OCI-LY7 (cell line): ENCODE measurements around the gene MYO1B. TPM values are rescaled to one million over a fixed set of nuclear protein-coding genes. Genes with fewer than 3 reads are reported as not detected.

Experiments used
- BruUV-seq: library from RNA; stranded (reverse); fragments of 400-500 nt; replicated peaks from 2 replicates; lab custom pipeline; 2021; lab: Mats Ljungman, UMichigan
- CTCF ChIA-PET: fragments of 300-600 bp; sonication (Branson Sonifier 250); formaldehyde crosslinking; loops from one replicate; lab custom pipeline; 2022; ENCODE audit warnings: antibody characterized with exemption; ENCODE audit not compliant: unreplicated experiment; lab: Charles Lee
- POLR2A ChIA-PET: fragments of 300-600 bp; sonication (Branson Sonifier 250); formaldehyde crosslinking; loops from one replicate; lab custom pipeline; 2022; ENCODE audit warnings: antibody characterized with exemption; lab: Charles Lee
- DNase-seq: peaks from one replicate; pipeline ENCODE4 v3.0.0-alpha.2; 2015; ENCODE audit warnings: low spot score
- H2AFZ ChIP-seq: fragments of 200-600 bp; sonication (generic), shearing (Covaris generic); 2 replicates; pipeline ENCODE4 v1.6.1; 2014; ENCODE audit warnings: mild to moderate bottlenecking, antibody characterized with exemption, low read length, moderate library complexity
- H3K27ac ChIP-seq: fragments of 200-600 bp; sonication (generic); 2 replicates; pipeline ENCODE4 v1.5.1; 2014; ENCODE audit warnings: mixed run types, low read depth, mild to moderate bottlenecking, moderate library complexity, low read length, inconsistent platforms; ENCODE audit not compliant: poor library complexity, severe bottlenecking
- H3K36me3 ChIP-seq: fragments of 200-600 bp; sonication (generic); 2 replicates; pipeline ENCODE4 v1.6.1; 2014; ENCODE audit warnings: mild to moderate bottlenecking, antibody characterized with exemption, low read length, moderate library complexity, mixed read lengths; ENCODE audit not compliant: insufficient read depth
- H3K4me1 ChIP-seq: fragments of 200-600 bp; sonication (generic); 2 replicates; pipeline ENCODE4 v1.5.1; 2014; ENCODE audit warnings: mild to moderate bottlenecking, low read length; ENCODE audit not compliant: insufficient read depth, poor library complexity, severe bottlenecking
- H3K4me2 ChIP-seq: fragments of 200-600 bp; sonication (generic); 2 replicates; pipeline ENCODE4 v1.6.1; 2014; ENCODE audit warnings: mild to moderate bottlenecking, low read length
- H3K4me3 ChIP-seq: fragments of 200-600 bp; sonication (generic); 2 replicates; pipeline ENCODE4 v1.5.1; 2014; ENCODE audit warnings: mild to moderate bottlenecking, low read depth, low read length; ENCODE audit not compliant: poor library complexity, severe bottlenecking
- H3K79me2 ChIP-seq: fragments of 200-600 bp; sonication (generic); 2 replicates; pipeline ENCODE4 v1.6.1; 2016; ENCODE audit warnings: low read depth, mild to moderate bottlenecking, low read length, moderate library complexity, mixed read lengths; ENCODE audit not compliant: insufficient read depth
- H3K9me2 ChIP-seq: fragments of 200-600 bp; sonication (generic); 2 replicates; pipeline ENCODE4 v1.6.1; 2016; ENCODE audit warnings: mild to moderate bottlenecking, low read length, mixed read lengths; ENCODE audit not compliant: insufficient read depth
- H3K9me3 ChIP-seq: fragments of 200-600 bp; sonication (generic); 2 replicates; pipeline ENCODE4 v1.6.1; 2014; ENCODE audit warnings: mild to moderate bottlenecking, mixed run types, low read length, mixed read lengths
- H4K20me1 ChIP-seq: fragments of 200-600 bp; sonication (generic); 2 replicates; pipeline ENCODE4 v1.6.1; 2014; ENCODE audit warnings: mild to moderate bottlenecking, antibody characterized with exemption, low read length, moderate library complexity, mixed read lengths; ENCODE audit not compliant: insufficient read depth
- EZH2phosphoT487 ChIP-seq: fragments of 200-600 bp; sonication (generic); IDR thresholded peaks from 2 replicates; pipeline ENCODE4 v1.6.1; 2018; ENCODE audit warnings: low read depth, borderline replicate concordance, mild to moderate bottlenecking, mixed run types, antibody characterized with exemption, low read length, moderate library complexity, mixed read lengths
- intact Hi-C: fragments of 100-400 bp; cut with micrococcal nuclease; formaldehyde crosslinking; loops from one replicate; pipeline ENCODE4 v1.10.0; 2022; ENCODE audit not compliant: unreplicated experiment
- total RNA-seq, 2 experiments: library from RNA; depleted of rRNA in 1 of 2; stranded (reverse); fragments of >200 nt in 1 of 2; shearing (Covaris generic) in 1 of 2; gene quantifications; 2 replicates each; pipeline ENCODE4 v1.2.3, GENCODE V29; 2014 to 2022
- TF ChIP-seq, protein P1 (sequence below): fragments of 200-600 bp; sonication (generic); conservative IDR thresholded peaks from 2 replicates; pipeline ENCODE4 v1.5.1; 2014; ENCODE audit warnings: mild to moderate bottlenecking, antibody characterized with exemption, low read length, moderate library complexity, mixed read lengths

Gene MYO1B
- total RNA-seq, 2 experiments from 2014 or later = not detected

DNA sequence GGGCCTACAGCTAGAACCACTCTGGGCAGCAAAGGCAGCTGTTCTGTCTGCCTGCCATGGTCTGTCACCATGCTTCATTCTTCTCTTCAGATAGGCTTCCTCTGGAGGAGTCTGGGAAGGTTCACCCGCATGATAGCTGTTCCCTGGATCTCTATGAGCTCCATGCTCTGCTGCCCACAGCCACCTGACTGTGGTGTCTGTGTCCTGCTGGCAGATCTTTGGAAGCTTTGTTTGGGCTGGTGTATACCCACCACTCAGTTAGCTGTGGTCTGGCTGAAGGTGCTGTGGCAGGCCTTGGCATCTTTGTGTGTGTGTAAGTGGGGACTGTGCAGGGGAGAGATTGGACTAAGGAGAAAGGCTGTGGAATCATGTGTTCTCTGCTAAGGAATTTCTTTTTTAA is 23.4 kb downstream of the MYO1B start:
- POLR2A ChIA-PET = no interaction called here
- DNase-seq = no peak
- intact Hi-C loops = no loop called here
- H4K20me1 ChIP-seq = no peaks in the 10 kb centered on the region
- H3K4me1 ChIP-seq = no peaks in the 10 kb centered on the region
- no peaks in the 10 kb centered on the region for H3K9me2 ChIP-seq
- no peak overlapping the region for H3K4me3 ChIP-seq
- no peak overlapping the region for H3K4me2 ChIP-seq
- H3K9me3 ChIP-seq = no peaks in the 10 kb centered on the region
- no peaks in the 10 kb centered on the region for H3K79me2 ChIP-seq
- H2AFZ ChIP-seq = no peak overlapping the region
- no peaks in the 10 kb centered on the region for H3K36me3 ChIP-seq
- CTCF ChIA-PET = no interaction called here
- TF ChIP-seq, protein P1, sequence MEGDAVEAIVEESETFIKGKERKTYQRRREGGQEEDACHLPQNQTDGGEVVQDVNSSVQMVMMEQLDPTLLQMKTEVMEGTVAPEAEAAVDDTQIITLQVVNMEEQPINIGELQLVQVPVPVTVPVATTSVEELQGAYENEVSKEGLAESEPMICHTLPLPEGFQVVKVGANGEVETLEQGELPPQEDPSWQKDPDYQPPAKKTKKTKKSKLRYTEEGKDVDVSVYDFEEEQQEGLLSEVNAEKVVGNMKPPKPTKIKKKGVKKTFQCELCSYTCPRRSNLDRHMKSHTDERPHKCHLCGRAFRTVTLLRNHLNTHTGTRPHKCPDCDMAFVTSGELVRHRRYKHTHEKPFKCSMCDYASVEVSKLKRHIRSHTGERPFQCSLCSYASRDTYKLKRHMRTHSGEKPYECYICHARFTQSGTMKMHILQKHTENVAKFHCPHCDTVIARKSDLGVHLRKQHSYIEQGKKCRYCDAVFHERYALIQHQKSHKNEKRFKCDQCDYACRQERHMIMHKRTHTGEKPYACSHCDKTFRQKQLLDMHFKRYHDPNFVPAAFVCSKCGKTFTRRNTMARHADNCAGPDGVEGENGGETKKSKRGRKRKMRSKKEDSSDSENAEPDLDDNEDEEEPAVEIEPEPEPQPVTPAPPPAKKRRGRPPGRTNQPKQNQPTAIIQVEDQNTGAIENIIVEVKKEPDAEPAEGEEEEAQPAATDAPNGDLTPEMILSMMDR = no peak
- no peak for TF ChIP-seq EZH2phosphoT487
- BruUV-seq = no TSS peak
- H3K27ac ChIP-seq = no peak overlapping the region

DNA sequence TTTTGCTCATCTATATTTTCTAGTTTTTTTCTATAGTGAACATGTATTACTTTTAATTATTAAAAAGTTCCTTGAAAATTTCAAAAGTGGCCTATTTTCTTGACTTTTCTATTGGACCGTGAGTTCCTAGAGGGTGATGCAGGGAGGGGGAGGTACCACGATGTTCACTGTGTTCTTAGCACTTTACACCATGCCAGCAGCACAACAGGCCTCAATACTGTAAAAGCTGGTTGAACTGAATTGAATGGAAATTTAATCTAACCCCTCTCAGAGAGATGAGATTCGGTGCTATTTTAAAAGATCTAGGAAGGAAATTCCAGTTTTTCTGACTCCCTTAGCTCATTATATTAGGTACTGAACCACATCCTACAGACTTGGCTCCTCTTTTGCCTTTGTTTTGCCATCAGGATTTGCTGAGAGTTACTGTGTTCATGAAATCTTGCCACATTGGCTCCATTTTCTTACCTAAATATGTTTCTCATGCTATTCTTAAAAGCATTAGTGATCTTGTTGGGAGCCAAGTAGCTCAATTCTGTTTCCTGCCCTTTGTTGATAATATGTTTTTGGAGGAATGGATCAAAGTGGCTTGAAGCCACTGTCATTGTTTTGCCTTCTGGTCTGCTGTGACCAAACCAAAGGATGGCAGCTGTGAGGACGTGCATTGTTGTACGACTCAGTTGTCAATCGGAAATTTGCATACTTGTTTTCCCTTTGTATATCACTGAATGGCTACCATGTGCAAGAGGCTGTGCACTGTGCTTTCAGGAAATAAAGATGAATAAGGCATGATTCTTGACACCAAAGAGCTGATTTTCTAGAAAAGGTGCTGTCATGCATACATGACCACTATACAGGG is 25.3 kb downstream of the MYO1B start:
- no peaks in the 10 kb centered on the region for H3K4me1 ChIP-seq
- no peak for DNase-seq
- TF ChIP-seq EZH2phosphoT487 = no peak
- TF ChIP-seq, protein P1 = no peak
- H3K27ac ChIP-seq = no peak overlapping the region
- no peaks in the 10 kb centered on the region for H3K79me2 ChIP-seq
- H3K9me2 ChIP-seq = no peaks in the 10 kb centered on the region
- no peak overlapping the region for H3K4me2 ChIP-seq
- H3K36me3 ChIP-seq = no peaks in the 10 kb centered on the region
- BruUV-seq = no TSS peak
- no peaks in the 10 kb centered on the region for H3K9me3 ChIP-seq
- intact Hi-C loops = no loop called here
- H3K4me3 ChIP-seq = no peak overlapping the region
- no peak overlapping the region for H2AFZ ChIP-seq
- POLR2A ChIA-PET = interaction anchor here (0.7 kb wide), 1 partner anchor 156 kb away, joined by 3 read pairs; no protein-coding TSS in a partner anchor
- H4K20me1 ChIP-seq = no peaks in the 10 kb centered on the region
- CTCF ChIA-PET = no interaction called here

DNA sequence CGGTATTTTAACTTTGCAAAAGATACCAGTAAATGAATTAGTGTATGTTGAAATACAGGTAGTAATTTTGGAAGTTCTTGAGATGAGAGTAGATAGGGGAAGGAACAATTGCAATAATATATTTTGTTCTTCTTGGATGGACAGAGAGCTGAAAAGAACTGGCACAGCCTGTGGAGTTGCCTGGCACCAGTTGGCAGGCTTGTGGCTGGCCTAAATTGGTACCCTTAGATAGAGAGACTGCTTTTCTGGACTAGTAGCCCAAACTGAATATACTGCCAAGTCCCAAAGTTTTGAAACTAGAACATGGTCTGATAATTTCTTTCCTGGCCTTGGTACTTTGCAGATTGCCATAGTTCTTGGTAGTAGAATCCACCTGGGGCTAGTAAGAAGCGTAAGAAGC is 26.9 kb downstream of the MYO1B start:
- Histone ChIP-seq H3K4me3 (no peak overlapping the region), H2AFZ (no peak overlapping the region), H3K4me1 (no peaks in the 10 kb centered on the region), H3K79me2 (no peaks in the 10 kb centered on the region), H3K27ac (no peak overlapping the region), H3K9me2 (no peaks in the 10 kb centered on the region), H3K4me2 (no peak overlapping the region), H4K20me1 (0 out of 2 replicates have a peak, but pooled peaks cover 2% of the 10 kb centered on the region), H3K9me3 (no peaks in the 10 kb centered on the region), H3K36me3 (no peaks in the 10 kb centered on the region)
- TF ChIP-seq, protein P1 = no peak
- TF ChIP-seq EZH2phosphoT487 = no peak
- CTCF ChIA-PET = no interaction called here
- POLR2A ChIA-PET = no interaction called here
- intact Hi-C loops = no loop called here
- no peak for DNase-seq
- no TSS peak for BruUV-seq
